GM12874 (cell line): ENCODE measurements around the gene IFIH1.

Source experiments
- CTCF ChIP-seq: IDR thresholded peaks from 2 replicates; pipeline ENCODE4 v1.5.1; 2011; ENCODE audit warnings: low read depth, mild to moderate bottlenecking, control low read depth, low read length, moderate library complexity; ENCODE audit not compliant: insufficient read depth

Gene IFIH1

GRCh38 chr2:162232027-162232426 lies 86.5 kb downstream of the IFIH1 start:
- TF ChIP-seq CTCF, result no peak

DNA sequence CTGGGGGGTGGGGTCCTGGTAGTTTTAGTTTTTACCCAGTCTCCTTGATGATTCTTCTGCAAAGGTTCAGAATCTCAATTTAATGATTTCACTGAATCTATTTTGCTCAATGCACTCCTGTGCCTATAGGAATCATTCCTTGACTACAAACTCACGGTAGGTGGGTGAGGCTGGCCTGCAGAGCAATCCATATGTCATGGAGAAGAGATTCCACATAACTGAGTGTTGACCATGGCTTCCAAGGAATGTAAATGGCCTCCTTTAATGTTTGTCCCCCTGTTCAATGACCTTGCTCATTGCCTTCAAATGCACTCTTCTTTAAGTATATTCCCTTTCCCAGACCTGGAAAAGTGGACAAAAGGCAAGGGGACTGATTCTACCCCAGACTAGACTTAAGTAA lies 87.7 kb downstream of the IFIH1 start:
- no peak for TF ChIP-seq CTCF

- TF ChIP-seq CTCF, result no peak
Observed at GRCh38 chr2:162226836-162227235, 91.6 kb downstream of the IFIH1 start.

DNA sequence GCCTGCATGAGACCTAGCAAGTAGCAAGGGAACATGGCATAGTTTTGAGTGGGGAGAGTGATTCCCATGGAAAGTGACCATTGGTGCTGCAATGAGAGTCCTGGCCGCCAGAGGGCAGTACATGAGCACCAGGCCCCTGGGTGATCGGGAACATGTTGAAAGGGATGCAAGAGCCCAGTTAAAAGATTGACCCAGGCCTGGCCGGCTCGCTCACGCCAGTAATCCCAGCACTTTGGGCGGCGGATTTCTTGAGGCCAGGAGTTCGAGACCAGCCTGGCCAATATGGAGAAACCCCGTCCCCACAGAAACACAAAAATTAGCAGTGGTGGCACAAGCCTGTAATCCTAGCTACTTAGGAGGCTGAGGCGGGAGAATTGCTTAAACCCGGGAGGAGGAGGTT lies 97.4 kb downstream of the IFIH1 start:
- TF ChIP-seq CTCF, result peak; percentile 96

DNA sequence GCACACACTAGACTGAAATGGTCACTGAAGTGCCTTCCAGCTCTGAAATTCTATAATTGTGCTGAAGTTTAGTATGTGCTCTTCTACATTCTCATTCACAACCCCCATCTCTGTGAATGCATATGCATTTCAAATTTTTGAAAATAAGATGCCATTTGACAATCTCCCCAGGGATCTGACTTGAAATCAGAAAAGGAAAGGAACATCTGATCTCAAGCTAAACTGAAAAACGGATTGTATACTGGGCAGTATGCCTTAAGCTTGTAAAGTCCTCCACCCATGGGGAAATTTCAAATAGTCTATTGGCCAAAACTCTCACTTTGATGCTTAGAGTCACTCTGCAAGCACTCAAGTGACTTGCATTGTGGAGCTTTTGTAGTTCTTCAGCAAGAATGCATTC lies 98.1 kb downstream of the IFIH1 start:
- TF ChIP-seq CTCF, result no peak

- no peak for TF ChIP-seq CTCF
Observed at GRCh38 chr2:162219426-162219825, 99.1 kb downstream of the IFIH1 start.

DNA sequence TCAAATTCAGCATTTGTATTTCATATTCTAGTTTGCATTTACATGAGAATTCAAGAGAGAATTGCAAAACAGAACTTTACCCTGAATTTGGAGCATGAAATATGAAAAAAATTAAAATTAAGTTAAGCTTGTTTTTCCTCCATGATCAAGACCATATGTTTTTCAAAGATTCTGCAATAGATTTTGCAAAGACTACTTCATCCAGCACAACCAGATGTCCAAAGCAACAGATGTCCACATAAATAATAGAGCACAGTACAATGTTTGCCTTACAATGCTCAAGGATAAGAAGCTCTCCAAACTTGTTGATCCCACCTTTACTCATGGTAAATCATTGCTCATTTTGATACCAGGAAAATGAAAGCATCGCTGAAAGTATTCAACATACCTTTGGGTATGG lies 100.9 kb downstream of the IFIH1 start:
- TF ChIP-seq CTCF, result no peak
